ENCODE results near the gene MITF.
"Not testable (repeated sequence)": the region's sequence is repeated elsewhere in the genome, so short reads cannot be mapped to it uniquely, and the experiment has no call there.

MITF gene

GRCh38 chr3:69791106-69791505, 51.8 kb downstream of the MITF start:
- no peak for DNase-seq

GRCh38 chr3:69791919-69792399, 52.7 kb downstream of the MITF start:
- no peak for DNase-seq

GRCh38 chr3:69796126-69796525, 56.9 kb downstream of the MITF start:
- not testable (repeated sequence) for DNase-seq

- DNase-seq, result no peak
Observed at GRCh38 chr3:69803681-69804270, 64.5 kb downstream of the MITF start.

- DNase-seq, result no peak
Observed at GRCh38 chr3:69805491-69805890, 66.2 kb downstream of the MITF start.

DNA sequence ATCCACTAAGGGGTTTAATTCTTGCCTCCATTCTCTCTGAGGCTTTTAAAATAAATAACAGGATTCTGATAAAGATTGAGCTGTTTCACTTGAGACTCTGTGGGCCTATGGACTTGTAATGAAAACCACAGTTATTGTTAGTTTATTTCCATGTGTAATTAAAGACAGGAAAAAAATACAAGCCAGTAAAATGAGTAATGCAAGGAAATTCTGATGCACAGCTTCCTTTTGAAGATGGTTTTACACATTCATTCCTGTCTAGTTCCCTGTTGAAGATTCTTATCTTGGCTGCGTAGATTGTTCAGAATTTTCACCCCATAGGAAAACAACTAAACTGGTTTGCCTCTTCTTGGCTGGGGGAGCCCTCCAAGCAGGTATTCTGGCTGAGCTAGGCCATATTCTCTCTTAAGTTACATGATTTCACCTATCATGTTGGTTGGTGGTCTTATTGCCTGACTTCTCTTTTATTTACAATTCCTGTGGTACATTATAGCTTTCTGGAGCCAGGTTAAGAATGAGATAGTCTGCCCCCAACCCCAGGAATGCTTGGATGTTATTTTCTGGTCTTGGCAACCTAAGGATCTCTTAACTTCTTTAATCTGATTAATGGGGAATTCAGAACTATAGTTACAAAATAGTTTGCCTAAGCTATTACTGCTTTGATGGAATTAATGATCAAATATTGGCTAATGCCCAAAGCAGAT, 67.6 kb downstream of the MITF start:
- DNase-seq, result no peak

DNA sequence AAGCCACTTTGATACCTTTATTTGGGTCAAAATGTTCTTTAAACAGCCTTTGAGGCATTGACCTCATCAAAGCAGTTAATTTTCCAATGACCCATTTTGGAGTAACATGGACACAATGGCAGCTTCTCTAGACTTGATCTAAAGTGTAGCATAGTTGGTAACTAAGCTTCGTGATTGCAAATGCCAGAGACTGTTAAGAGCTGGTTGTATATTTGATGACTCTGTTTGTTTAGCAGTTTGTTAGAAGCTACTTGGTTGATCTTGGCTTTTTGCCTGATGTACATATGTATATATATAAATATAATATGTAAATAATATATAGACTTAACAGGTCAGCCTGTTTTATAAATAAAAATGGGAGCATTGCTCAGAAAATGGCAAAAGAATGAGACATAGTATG, 68.4 kb downstream of the MITF start:
- DNase-seq, result no peak

GRCh38 chr3:69809076-69809835, 70.0 kb downstream of the MITF start:
- no peak for DNase-seq

GRCh38 chr3:69811452-69812401, 72.5 kb downstream of the MITF start:
- DNase-seq, result no peak

GRCh38 chr3:69815970-69816369, 76.7 kb downstream of the MITF start:
- no peak for DNase-seq

DNA sequence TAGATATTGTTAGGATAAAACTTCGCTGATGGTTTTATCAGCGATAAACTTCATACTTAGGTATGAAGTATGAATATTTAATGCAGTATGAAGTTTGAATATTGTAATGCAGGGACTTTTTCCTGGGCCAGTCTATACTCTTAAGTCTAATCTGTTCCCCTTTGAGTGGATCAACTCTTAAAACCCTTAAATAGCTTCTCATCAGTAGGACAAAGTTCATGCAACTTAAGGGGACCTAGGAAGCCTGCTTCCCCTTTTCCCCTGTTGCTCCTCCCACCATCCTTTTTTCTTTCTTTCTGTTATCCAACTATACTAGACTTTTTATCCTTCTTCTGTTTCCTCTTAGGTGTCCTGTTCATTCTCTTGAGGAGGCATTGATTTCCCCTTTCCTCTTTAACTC, 78.7 kb downstream of the MITF start:
- DNase-seq, result no peak

DNA sequence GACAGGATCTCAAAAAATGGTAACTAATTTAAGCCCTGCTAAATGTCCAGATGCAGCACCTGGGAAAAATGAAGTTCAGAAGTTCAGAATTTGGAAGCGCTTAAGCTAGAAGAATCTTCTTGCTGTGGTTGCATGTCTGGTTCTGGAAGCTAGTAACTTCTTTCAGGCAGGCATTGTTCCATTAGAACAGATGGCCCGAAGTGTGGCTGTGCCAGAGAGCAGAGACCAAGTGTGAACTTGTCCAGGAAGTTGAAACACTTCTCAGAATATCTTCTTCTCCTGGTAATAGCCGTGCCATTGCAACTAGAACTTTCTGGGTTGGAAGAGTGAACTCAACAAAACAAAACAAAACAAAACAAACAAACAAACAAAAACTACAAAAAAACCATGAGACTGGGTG, 80.0 kb downstream of the MITF start:
- DNase-seq, result no peak

GRCh38 chr3:69821133-69821532, 81.9 kb downstream of the MITF start:
- no peak for DNase-seq

- no peak for DNase-seq
Observed at GRCh38 chr3:69823743-69824142, 84.5 kb downstream of the MITF start.

GRCh38 chr3:69825446-69825845, 86.2 kb downstream of the MITF start:
- DNase-seq, result no peak

DNA sequence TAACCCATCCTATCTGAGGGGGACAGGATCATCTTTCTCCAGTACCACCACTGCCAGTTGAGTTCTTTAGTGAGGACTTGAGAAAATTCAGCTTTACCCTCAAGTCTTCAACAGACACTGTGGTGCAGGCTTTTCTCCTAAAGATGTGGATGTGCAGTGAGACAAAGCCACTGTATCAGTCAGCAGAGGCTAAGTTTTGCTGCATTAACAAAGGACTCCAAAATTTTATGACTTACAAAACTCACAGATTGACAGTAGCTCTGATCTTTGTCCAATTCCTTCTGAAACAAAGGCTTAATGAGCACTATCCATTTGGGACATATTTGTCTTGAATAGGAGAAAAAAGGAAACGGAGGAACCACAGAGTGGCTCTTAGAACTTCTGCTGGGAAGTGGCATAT, 87.9 kb downstream of the MITF start:
- DNase-seq, result no peak

- no peak for DNase-seq
Observed at GRCh38 chr3:69828817-69829216, 89.6 kb downstream of the MITF start.

DNA sequence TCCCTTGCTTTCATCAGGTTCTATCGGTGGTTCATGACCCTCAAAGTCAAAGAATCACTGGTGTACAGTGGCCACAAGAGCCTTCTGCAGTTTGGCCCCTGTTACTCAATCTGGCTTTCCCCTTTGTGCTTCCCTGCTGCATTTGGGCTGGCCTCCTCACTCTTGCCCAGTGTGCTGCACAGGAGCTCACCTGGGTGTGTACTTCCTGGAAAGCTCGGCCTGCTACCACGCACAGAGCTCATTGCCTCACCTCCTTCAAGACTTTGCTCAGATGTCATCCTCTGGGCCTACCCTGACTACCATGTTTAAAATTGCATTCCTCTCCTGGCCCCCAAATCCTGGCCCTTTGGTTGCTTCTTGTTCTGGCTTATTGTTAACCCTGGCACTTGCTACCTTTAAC, 90.9 kb downstream of the MITF start:
- no peak for DNase-seq

DNA sequence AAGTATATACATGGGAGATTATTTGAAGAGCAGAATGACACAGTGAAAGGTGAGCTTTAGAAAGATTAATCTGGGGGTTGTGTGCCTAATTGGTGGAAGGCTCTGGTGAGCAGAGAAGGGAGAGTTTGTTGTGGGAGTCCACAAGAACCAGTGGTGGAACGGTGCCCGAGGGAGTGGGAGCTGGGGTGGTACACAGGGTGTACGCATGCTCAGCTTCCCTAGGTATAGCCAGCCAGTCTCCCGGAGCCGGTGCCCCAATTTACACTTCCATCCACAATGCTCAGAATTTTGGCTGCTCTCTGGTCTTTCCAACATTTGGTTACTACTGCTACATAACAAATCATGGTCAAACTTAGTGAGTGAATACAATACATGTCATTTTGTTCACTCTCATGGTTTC, 92.5 kb downstream of the MITF start:
- no peak for DNase-seq

DNA sequence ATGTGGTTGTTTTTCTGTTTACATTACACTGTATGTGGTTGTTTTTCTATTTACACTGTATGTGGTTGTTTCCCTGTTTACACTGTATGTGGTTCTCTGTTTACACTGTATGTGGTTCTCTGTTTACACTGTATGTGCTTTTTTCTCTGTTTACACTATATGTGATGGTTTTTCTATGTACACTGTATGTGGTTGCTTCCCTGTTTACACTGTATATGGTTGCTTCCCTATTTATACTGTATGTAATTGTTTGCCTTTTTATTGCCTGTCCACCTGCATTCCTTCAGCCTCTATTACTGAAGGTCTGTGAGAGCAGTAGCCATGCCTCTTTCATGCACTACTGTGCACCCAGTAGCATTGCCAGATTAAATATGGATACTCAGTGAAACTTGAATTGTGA, 94.3 kb downstream of the MITF start:
- DNase-seq, result no peak

DNA sequence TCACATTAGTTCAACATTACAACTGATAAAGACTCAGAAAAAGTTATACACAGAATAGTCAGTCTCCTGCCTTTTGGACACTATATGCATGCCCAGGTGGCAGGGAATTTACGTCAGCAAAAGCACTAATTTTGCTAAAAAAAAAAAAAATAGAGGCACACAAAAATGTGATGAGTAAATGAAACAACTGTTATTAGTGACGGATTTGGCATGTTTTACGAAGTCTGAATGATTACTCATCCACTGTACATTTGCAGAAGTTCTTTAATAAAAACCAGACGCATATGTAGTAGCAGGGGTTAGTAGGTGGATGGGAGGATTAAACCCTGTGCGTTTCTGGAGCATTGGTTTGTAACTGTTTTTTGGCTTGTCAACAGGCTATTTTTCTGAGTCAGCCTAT, 99.0 kb downstream of the MITF start:
- no peak for DNase-seq

DNA sequence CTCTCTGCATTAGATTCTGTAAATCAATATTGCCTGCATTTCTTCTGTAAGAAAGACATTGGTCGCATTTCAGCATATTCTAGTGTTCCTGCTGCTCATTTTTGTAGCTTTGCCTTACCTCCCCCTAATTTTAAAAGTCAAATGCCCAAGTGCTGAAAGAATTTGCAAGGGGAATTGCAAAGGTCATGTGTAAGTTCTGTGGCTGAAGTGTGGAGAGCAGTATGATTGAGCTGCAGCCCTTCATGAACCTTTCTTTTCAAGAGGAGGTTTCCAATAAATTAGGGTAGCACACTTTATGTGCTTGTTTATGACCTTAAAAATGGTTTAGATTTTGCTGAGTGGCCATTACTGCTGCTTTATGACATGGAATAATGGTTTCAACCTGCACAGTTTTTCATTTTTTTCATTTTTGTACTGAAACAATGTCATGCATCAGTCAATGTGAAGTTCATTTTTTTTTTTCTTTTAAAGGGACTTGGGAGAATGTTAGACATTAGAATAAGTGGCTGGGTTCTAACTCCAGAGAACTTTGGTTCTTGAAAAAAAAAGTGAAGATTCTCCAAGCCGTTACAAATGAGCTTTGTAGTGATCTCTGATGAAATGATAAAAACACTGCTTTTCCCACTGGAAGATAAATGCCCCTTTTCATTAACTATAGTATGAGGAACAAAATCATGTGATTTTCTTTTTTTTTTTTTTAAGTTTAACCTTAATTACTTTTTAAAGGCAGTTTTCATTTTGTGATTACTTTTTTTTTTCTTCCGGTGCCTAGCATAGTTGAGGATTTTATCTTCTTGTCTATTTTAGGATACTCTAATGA, 99.6 kb downstream of the MITF start:
- DNase-seq, result no peak

Data from stimulated activated CD8-positive, alpha-beta memory T cell treated with anti-CD3 and anti-CD28 coated beads, Interleukin-4, amount 100 ng/mL, for 48 hours (primary cell).